Mesendoderm (in vitro differentiated cells): Measurements from ENCODE around the gene LRRC26.

Source experiments
- DNase-seq: peaks from one replicate; pipeline ENCODE4 v3.0.0; 2013
- H2AK5ac ChIP-seq: 2 replicates; pipeline ENCODE4 v1.6.1; 2013; ENCODE audit warnings: low read length, inconsistent platforms
- H2BK120ac ChIP-seq: 2 replicates; pipeline ENCODE4 v1.6.1; 2013; ENCODE audit warnings: low read depth, mild to moderate bottlenecking, low read length, moderate library complexity, mixed read lengths
- H2BK15ac ChIP-seq: replicated peaks from 2 replicates; pipeline ENCODE4 v1.6.1; 2013; ENCODE audit warnings: low read depth, mild to moderate bottlenecking, moderate library complexity
- H2BK5ac ChIP-seq: 2 replicates; pipeline ENCODE4 v1.6.1; 2013; ENCODE audit warnings: low read length, inconsistent platforms
- H3K18ac ChIP-seq: 2 replicates; pipeline ENCODE4 v1.6.1; 2013; ENCODE audit warnings: mild to moderate bottlenecking, low read length, mixed read lengths
- H3K23ac ChIP-seq: one replicate; pipeline ENCODE4 v1.6.1; 2013; ENCODE audit warnings: low read length
- H3K27ac ChIP-seq: 2 replicates; pipeline ENCODE4 v1.5.1; 2013; ENCODE audit warnings: low read depth, mild to moderate bottlenecking, inconsistent platforms, low read length, moderate library complexity
- H3K27me3 ChIP-seq: 2 replicates; pipeline ENCODE4 v1.6.1; 2013; ENCODE audit warnings: low read length, control low read depth, mild to moderate bottlenecking, inconsistent platforms; ENCODE audit not compliant: insufficient read depth, poor library complexity
- H3K36me3 ChIP-seq: 2 replicates; pipeline ENCODE4 v1.6.1; 2013; ENCODE audit warnings: low read length, inconsistent platforms; ENCODE audit not compliant: control insufficient read depth, insufficient read depth
- H3K4ac ChIP-seq: one replicate; pipeline ENCODE4 v1.6.1; 2013; ENCODE audit warnings: low read depth, mild to moderate bottlenecking, low read length, moderate library complexity
- H3K4me1 ChIP-seq: 2 replicates; pipeline ENCODE4 v1.6.1; 2013; ENCODE audit warnings: low read depth, low read length, inconsistent platforms; ENCODE audit not compliant: control insufficient read depth
- H3K4me2 ChIP-seq: 2 replicates; pipeline ENCODE4 v1.6.1; 2013; ENCODE audit warnings: low read length
- H3K4me3 ChIP-seq: 2 replicates; pipeline ENCODE4 v1.5.1; 2013; ENCODE audit warnings: mild to moderate bottlenecking, low read length
- H3K56ac ChIP-seq: one replicate; pipeline ENCODE4 v1.6.1; 2013; ENCODE audit warnings: low read length
- H3K79me1 ChIP-seq: 2 replicates; pipeline ENCODE4 v1.6.1; 2013; ENCODE audit warnings: low read length, inconsistent platforms
- H3K79me2 ChIP-seq: 2 replicates; pipeline ENCODE4 v1.6.1; 2013; ENCODE audit warnings: mild to moderate bottlenecking, low read length; ENCODE audit not compliant: control insufficient read depth, insufficient read depth
- H3K9ac ChIP-seq: 2 replicates; pipeline ENCODE4 v1.6.1; 2013; ENCODE audit warnings: low read length, inconsistent platforms
- H4K5ac ChIP-seq: one replicate; pipeline ENCODE4 v1.6.1; 2013; ENCODE audit warnings: low read length
- H4K8ac ChIP-seq: one replicate; pipeline ENCODE4 v1.6.1; 2013; ENCODE audit warnings: low read depth, mild to moderate bottlenecking, control low read depth, low read length, moderate library complexity
- WGBS: extraction: QIAGEN DNeasy Blood & Tissue Kit; methylation state at CpG from one replicate; pipeline ENCODE4 v1.1.7; 2013; ENCODE audit warnings: low lambda C conversion rate, missing lambda C conversion rate; ENCODE audit not compliant: insufficient coverage; ENCODE audit errors: extremely low coverage; 5-methylcytosine and 5-hydroxymethylcytosine counted together

The LRRC26 gene

DNA sequence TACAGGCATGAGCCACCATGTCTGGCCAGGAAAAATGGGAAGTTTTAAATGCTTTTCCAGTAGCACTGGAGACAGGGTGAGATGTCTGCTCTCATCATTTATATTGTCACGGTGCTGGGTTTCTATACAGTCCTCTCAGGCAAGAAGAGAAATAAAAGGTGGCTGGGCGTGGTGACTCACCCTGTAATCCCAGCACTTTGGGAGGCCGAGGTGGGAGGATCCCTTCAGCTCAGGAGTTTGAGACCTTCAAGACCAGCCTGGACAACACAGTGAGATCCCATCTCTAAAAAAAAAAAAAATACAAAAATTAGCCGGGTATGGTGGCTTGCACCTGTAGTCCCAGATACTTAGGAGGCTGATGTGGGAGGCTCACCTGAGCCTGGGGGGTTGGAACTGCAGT is 35.7 kb downstream of the LRRC26 start:
- no peak for DNase-seq
- no peak overlapping the region for H4K8ac ChIP-seq

DNA sequence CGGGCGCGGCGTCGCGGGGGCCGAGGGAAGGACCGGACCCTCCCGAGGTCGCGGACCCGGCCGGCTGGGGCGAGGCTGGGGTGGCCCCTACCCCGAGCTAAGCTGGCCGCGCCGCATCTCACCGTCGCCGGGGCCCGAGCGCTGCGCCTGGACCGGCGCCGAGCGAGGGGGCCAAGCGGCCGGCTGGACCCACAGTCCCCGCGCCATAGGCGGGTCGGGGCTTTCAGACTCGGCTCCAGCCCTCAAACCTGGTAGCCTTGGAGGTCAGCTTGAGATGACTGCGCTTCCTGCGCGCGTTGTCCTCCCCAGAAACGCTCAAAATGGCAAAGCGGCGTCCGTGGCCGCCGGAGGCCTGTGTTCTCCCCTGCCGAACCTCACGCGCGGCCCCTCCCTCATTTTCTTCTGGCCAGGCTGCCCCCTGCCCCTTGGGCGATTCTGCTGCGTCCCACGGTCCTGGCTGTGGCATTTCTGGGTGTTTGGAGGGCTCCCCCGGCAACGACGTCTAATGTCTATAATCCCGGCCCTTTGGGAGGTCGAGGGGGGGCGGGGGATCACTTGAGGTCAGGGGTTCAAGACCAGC is 39.6 kb downstream of the LRRC26 start:
- H3K56ac ChIP-seq, result peak overlapping the region; percentile 97
- no CpG with 5 or more reads among the region's 58 CpGs for WGBS
- no peak overlapping the region for H2BK5ac ChIP-seq
- H3K79me2 ChIP-seq, result no peaks in the 10 kb centered on the region
- peak overlapping the region; percentile 45 for H3K4me2 ChIP-seq
- peak; percentile 10 for DNase-seq
- H2AK5ac ChIP-seq, result no peak overlapping the region
- H3K4ac ChIP-seq, result peak overlapping the region; percentile 61
- H3K4me3 ChIP-seq, result peak overlapping the region; percentile 51
- H3K79me1 ChIP-seq, result peaks cover 3% of the 10 kb centered on the region
- no peak overlapping the region for H3K23ac ChIP-seq
- H2BK15ac ChIP-seq, result no peak overlapping the region
- H4K8ac ChIP-seq, result peak overlapping the region; percentile 58
- no peak overlapping the region for H3K27ac ChIP-seq
- H3K18ac ChIP-seq, result peak overlapping the region; percentile 46
- H3K27me3 ChIP-seq, result no peaks in the 10 kb centered on the region
- no peak overlapping the region for H4K5ac ChIP-seq
- H3K36me3 ChIP-seq, result no peaks in the 10 kb centered on the region
- no peak overlapping the region for H2BK120ac ChIP-seq
- no peaks in the 10 kb centered on the region for H3K4me1 ChIP-seq
- peak overlapping the region; percentile 65 for H3K9ac ChIP-seq

More for the DNA sequence above, 35.7 kb downstream of the LRRC26 start:
- Histone ChIP-seq H2BK5ac (no peak overlapping the region), H3K36me3 (no peaks in the 10 kb centered on the region), H3K4me1 (no peaks in the 10 kb centered on the region), H3K9ac (no peak overlapping the region), H3K4me3 (no peak overlapping the region), H3K4ac (no peak overlapping the region), H4K5ac (no peak overlapping the region), H2BK15ac (no peak overlapping the region), H3K79me2 (no peaks in the 10 kb centered on the region), H3K79me1 (no peaks in the 10 kb centered on the region), H3K27me3 (peaks cover 11% of the 10 kb centered on the region), H2AK5ac (no peak overlapping the region), H2BK120ac (no peak overlapping the region), H3K23ac (no peak overlapping the region), H3K18ac (no peak overlapping the region), H3K4me2 (no peak overlapping the region), H3K56ac (no peak overlapping the region), H3K27ac (no peak overlapping the region)
- WGBS, result no CpG with 5 or more reads among the region's 4 CpGs

DNA sequence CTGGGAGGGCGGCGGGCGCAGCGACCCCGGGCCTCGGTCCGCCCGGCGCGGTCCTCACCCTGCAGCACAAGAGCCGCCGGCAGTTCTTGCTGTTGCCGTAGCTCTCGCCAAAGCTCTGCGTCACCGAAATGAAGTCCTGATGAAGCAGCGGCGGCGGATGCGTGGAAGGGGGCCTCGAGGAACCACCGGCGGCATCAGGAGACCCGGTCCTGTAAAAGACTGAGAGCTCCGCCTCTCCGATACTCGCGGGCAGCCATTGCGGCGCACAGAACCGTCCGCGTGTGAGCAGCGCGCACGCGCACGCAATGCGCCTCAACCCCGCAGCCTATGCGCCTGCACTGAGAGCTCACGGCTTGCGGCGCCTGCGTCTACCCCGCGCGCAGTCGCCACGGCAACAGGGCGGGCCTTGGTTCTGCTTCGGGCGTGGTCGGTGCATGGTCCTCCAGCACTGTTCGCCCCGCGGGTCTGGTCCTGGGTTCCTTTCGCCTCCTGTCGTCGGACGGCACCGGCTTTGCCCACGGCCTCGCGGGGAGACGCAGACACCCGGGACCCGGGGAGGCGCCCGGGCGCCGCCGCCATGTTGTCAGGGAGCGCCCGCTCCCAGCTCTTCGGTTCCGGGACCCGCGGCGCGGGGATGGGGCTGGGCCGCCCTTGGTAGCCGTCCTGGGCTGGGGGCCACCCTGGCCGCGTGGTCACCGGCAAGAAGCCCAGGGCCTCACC is 40.2 kb downstream of the LRRC26 start:
- Histone ChIP-seq H3K23ac (no peak overlapping the region), H3K4me3 (peak overlapping the region; percentile 91), H3K36me3 (no peaks in the 10 kb centered on the region), H3K27ac (no peak overlapping the region), H3K4me1 (no peaks in the 10 kb centered on the region), H2AK5ac (no peak overlapping the region), H2BK15ac (no peak overlapping the region), H3K9ac (peak overlapping the region; percentile 95), H3K4ac (peak overlapping the region; percentile 61), H3K4me2 (peak overlapping the region; percentile 47), H3K79me1 (peaks cover 3% of the 10 kb centered on the region), H3K27me3 (no peaks in the 10 kb centered on the region), H4K8ac (peak overlapping the region; percentile 93), H3K79me2 (no peaks in the 10 kb centered on the region), H2BK120ac (no peak overlapping the region), H2BK5ac (no peak overlapping the region), H4K5ac (no peak overlapping the region), H3K18ac (peak overlapping the region; percentile 78), H3K56ac (peak overlapping the region; percentile 97)
- peak; percentile 91 for DNase-seq
- no CpG with 5 or more reads among the region's 86 CpGs for WGBS

DNA sequence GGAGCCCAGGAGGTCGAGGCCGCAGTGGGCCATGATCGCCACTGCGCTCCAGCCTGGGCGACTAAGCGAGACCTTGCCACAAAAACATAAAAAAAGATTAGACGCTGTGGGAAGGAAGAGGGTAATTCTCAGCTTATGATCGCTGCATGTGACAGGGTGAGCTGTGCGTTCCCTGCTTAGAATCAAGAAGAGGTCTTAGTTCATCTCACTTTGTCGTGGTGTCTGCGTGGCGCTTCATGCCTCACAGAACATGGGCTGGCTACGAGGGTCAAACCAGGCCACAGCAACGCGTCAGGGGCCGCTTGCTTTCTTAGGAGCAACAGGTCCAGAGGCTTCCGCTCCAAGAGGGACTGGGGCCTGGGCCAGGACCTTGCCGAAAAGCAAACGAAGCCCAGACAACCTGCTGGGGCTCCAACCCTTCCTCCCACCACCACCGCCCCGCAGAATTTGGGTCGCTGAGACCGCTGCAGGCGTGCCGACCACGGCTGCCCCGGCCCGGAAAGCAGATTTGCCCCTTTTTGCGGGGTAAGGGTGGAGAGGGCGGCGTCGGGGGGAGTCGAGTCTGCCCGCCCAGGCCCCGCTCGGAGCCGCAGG is 40.9 kb downstream of the LRRC26 start:
- peaks cover 3% of the 10 kb centered on the region for H3K79me1 ChIP-seq
- H3K79me2 ChIP-seq, result no peaks in the 10 kb centered on the region
- H4K8ac ChIP-seq, result peak overlapping the region; percentile 93
- no peak overlapping the region for H2BK15ac ChIP-seq
- H2AK5ac ChIP-seq, result no peak overlapping the region
- no peak overlapping the region for H2BK5ac ChIP-seq
- no peak overlapping the region for H2BK120ac ChIP-seq
- no peak overlapping the region for H4K5ac ChIP-seq
- H3K4me2 ChIP-seq, result peak overlapping the region; percentile 47
- no peak overlapping the region for H3K27ac ChIP-seq
- H3K9ac ChIP-seq, result peak overlapping the region; percentile 95
- DNase-seq, result peak; percentile 20
- H3K56ac ChIP-seq, result peak overlapping the region; percentile 97
- no peak overlapping the region for H3K4ac ChIP-seq
- H3K18ac ChIP-seq, result peak overlapping the region; percentile 78
- no peaks in the 10 kb centered on the region for H3K4me1 ChIP-seq
- H3K23ac ChIP-seq, result no peak overlapping the region
- no peaks in the 10 kb centered on the region for H3K27me3 ChIP-seq
- WGBS, result no CpG with 5 or more reads among the region's 37 CpGs
- H3K36me3 ChIP-seq, result no peaks in the 10 kb centered on the region
- H3K4me3 ChIP-seq, result peak overlapping the region; percentile 91

DNA sequence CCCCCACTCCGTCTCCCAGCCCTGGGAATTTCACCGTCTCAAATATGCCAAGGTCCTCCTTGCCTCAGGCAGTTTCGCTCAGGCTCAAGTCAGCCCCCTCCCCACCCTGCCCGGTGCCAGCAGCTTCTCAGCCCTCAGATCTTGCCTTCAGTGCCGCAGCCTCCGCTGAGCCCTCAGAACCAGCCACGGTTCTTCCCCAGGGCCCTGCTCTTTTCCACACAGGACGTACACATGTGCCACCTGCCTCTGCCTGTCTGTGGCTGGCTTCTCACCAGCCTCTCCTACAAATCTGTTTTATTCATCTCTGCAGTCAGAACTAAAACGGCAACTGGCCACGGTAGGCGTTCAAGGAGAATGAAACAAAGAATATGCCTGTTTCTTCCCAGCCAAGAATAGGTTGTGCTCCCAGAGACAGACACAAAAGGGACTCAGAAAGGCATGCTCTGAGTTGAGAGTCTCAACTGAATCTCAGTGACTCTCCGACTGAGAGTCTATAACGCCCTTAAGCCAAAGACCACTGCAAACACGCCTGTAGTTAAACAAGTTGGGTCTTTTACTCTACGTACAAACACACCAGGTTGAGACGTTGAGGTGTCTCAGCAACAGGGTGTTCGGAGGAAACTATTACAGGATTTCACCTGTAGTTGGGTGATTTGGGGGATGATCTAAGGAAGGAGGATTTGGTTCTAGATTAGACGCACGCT is 41.5 kb downstream of the LRRC26 start:
- no peak for DNase-seq

More for the DNA sequence above, 41.5 kb downstream of the LRRC26 start:
- H3K79me2 ChIP-seq, result no peaks in the 10 kb centered on the region
- H3K79me1 ChIP-seq, result peaks cover 3% of the 10 kb centered on the region
- peak overlapping the region; percentile 95 for H3K9ac ChIP-seq
- no peaks in the 10 kb centered on the region for H3K36me3 ChIP-seq
- no CpG with 5 or more reads among the region's 19 CpGs for whole genome bisulfite sequencing
- H4K5ac ChIP-seq, result no peak overlapping the region
- H3K4me2 ChIP-seq, result peak overlapping the region; percentile 47
- H3K18ac ChIP-seq, result no peak overlapping the region
- no peak overlapping the region for H3K4me3 ChIP-seq
- H3K23ac ChIP-seq, result no peak overlapping the region
- H2BK15ac ChIP-seq, result no peak overlapping the region
- no peak overlapping the region for H2BK5ac ChIP-seq
- H2BK120ac ChIP-seq, result no peak overlapping the region
- H3K4ac ChIP-seq, result no peak overlapping the region
- no peak overlapping the region for H4K8ac ChIP-seq
- H3K4me1 ChIP-seq, result no peaks in the 10 kb centered on the region
- no peak overlapping the region for H2AK5ac ChIP-seq
- H3K27me3 ChIP-seq, result no peaks in the 10 kb centered on the region
- H3K27ac ChIP-seq, result no peak overlapping the region
- H3K56ac ChIP-seq, result peak overlapping the region; percentile 97
